Neural progenitor cell (in vitro differentiated cells): Measurements from ENCODE around the gene METTL25.

Source experiments
- CTCF ChIP-seq: fragments of 200-600 bp; sonication (generic); IDR thresholded peaks from 2 replicates; pipeline ENCODE4 v1.5.1; 2017; ENCODE audit warnings: antibody characterized with exemption, mild to moderate bottlenecking
- EZH2 ChIP-seq: fragments of 200-600 bp; sonication (generic); IDR thresholded peaks from 2 replicates; pipeline ENCODE4 v1.6.1; 2017; ENCODE audit warnings: antibody characterized with exemption, mild to moderate bottlenecking, moderate library complexity
- EZH2phosphoT487 ChIP-seq: fragments of 200-600 bp; sonication (generic); IDR thresholded peaks from 2 replicates; pipeline ENCODE4 v1.6.1; 2017; ENCODE audit warnings: antibody characterized with exemption

DNA sequence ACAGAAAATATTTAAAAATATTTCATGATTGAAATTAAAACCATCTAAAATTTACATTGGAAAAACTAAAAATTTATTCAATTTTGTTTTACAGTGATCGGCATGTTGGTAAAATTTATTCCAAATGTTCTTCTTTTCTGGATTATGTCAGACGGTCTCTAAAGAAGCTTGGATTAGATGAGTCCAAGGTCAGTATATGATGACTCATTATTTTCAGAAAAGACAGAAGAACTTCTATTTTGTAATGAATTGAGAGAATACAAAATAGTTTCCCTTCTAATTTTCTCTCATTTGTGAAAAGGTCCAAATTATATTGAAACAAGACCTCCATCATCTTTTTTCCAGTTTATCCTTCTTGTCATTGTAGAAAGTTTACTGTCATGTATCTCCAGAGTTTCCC lies 98.3 kb downstream of the METTL25 start:
- TF ChIP-seq CTCF: no peak
- no peak for TF ChIP-seq EZH2
- TF ChIP-seq EZH2phosphoT487: no peak
